WTC11 (cell line): Measurements from ENCODE around the gene SIGLEC12. TPM values are rescaled to one million over a fixed set of nuclear protein-coding genes. Genes with fewer than 3 reads are reported as not detected.

ENCODE experiments used
- ATAC-seq: fragments of 200-7000 bp; cut with Tn5 transposase; 2 replicates; pipeline ENCODE4 v1.10.0; 2021; ENCODE audit warnings: mild to moderate bottlenecking, moderate library complexity
- CTCF ChIA-PET: fragments of 300-600 bp; sonication (Branson Sonifier 250); formaldehyde crosslinking; loops from one replicate; lab custom pipeline; 2021; ENCODE audit warnings: antibody characterized with exemption; lab: Charles Lee
- POLR2A ChIA-PET: fragments of 350-600 bp; sonication (Branson Sonifier 250); formaldehyde crosslinking; loops from one replicate; lab custom pipeline; 2021; ENCODE audit warnings: antibody characterized with exemption; lab: Charles Lee
- DNase-seq: peaks from one replicate; pipeline ENCODE4 v3.0.0; 2021; ENCODE audit warnings: low spot score
- H3K27ac Mint-ChIP-seq: 2 replicates; pipeline ENCODE4 v1.8.0; 2021; ENCODE audit warnings: mixed read lengths
- H3K27me3 Mint-ChIP-seq: 2 replicates; pipeline ENCODE4 v1.8.0; 2021; ENCODE audit warnings: low read depth, mild to moderate bottlenecking, moderate library complexity, mixed read lengths
- H3K36me3 Mint-ChIP-seq: 2 replicates; pipeline ENCODE4 v1.8.0; 2021; ENCODE audit warnings: mixed read lengths
- H3K4me1 Mint-ChIP-seq: 2 replicates; pipeline ENCODE4 v1.8.0; 2022; ENCODE audit warnings: mixed read lengths
- H3K4me3 Mint-ChIP-seq: 2 replicates; pipeline ENCODE4 v1.8.0; 2021; ENCODE audit warnings: mild to moderate bottlenecking, moderate library complexity, mixed read lengths
- H3K9me3 Mint-ChIP-seq: 2 replicates; pipeline ENCODE4 v1.8.0; 2021; ENCODE audit warnings: mixed read lengths
- AR ChIP-seq: fragments of 250-450 bp; sonication (Bioruptor Pico); IDR thresholded peaks from 2 replicates; pipeline ENCODE4 v1.9.0; 2021; ENCODE audit warnings: mild to moderate bottlenecking
- CBFB ChIP-seq: sonication (generic); formaldehyde crosslinking; IDR thresholded peaks from 2 replicates; pipeline ENCODE4 v1.8.1; 2022; ENCODE audit warnings: mild to moderate bottlenecking, low read depth, missing genetic modification reagents
- E2F1 ChIP-seq: sonication (generic); formaldehyde crosslinking; IDR thresholded peaks from 2 replicates; pipeline ENCODE4 v1.8.0; 2022; ENCODE audit warnings: mild to moderate bottlenecking, missing genetic modification reagents
- GTF2I ChIP-seq: fragments of 250-450 bp; sonication (Bioruptor Pico); conservative IDR thresholded peaks from 2 replicates; pipeline ENCODE4 v1.4.0; 2021; ENCODE audit warnings: mild to moderate bottlenecking
- NFATC4 ChIP-seq: fragments of 250-450 bp; sonication (Bioruptor Pico); IDR thresholded peaks from 2 replicates; pipeline ENCODE4 v1.9.0; 2021; ENCODE audit warnings: mild to moderate bottlenecking
- PREB ChIP-seq: sonication (generic); formaldehyde crosslinking; IDR thresholded peaks from 2 replicates; pipeline ENCODE4 v1.8.1; 2022; ENCODE audit warnings: mild to moderate bottlenecking, missing genetic modification reagents, moderate library complexity, borderline replicate concordance
- RELA ChIP-seq: sonication (generic); formaldehyde crosslinking; IDR thresholded peaks from 2 replicates; pipeline ENCODE4 v1.8.1; 2022; ENCODE audit warnings: missing genetic modification reagents, mild to moderate bottlenecking, borderline replicate concordance
- SMAD3 ChIP-seq: sonication (generic); formaldehyde crosslinking; IDR thresholded peaks from 2 replicates; pipeline ENCODE4 v1.8.0; 2022; ENCODE audit warnings: missing genetic modification reagents, mild to moderate bottlenecking, borderline replicate concordance
- TCF7 ChIP-seq: sonication (generic); formaldehyde crosslinking; IDR thresholded peaks from 2 replicates; pipeline ENCODE4 v1.8.0; 2022; ENCODE audit warnings: mild to moderate bottlenecking, low read depth, missing genetic modification reagents, moderate library complexity
- ZBTB21 ChIP-seq: sonication (generic); formaldehyde crosslinking; IDR thresholded peaks from 2 replicates; pipeline ENCODE4 v1.8.1; 2023; ENCODE audit warnings: mild to moderate bottlenecking, missing genetic modification reagents, borderline replicate concordance
- ZMAT4 ChIP-seq: fragments of 250-450 bp; sonication (Bioruptor Pico); IDR thresholded peaks from 2 replicates; pipeline ENCODE4 v1.9.0; 2021; ENCODE audit warnings: mild to moderate bottlenecking
- ZNF263 ChIP-seq: sonication (generic); formaldehyde crosslinking; IDR thresholded peaks from 2 replicates; pipeline ENCODE4 v1.8.1; 2022; ENCODE audit warnings: low read depth, mild to moderate bottlenecking, moderate library complexity, missing genetic modification reagents
- ZNF512 ChIP-seq: sonication (generic); formaldehyde crosslinking; IDR thresholded peaks from 2 replicates; pipeline ENCODE4 v1.8.1; 2022; ENCODE audit warnings: missing genetic modification reagents, borderline replicate concordance
- total RNA-seq: library from RNA; stranded (reverse); gene quantifications from 3 replicates; pipeline ENCODE4 v1.2.3, GENCODE V29; 2021
- TF ChIP-seq, protein P1 (sequence below): sonication (generic); formaldehyde crosslinking; IDR thresholded peaks from 2 replicates; pipeline ENCODE4 v1.8.0; 2023; ENCODE audit warnings: missing genetic modification reagents, mild to moderate bottlenecking, borderline replicate concordance
- TF ChIP-seq, protein P2 (sequence below): sonication (generic); formaldehyde crosslinking; IDR thresholded peaks from 2 replicates; pipeline ENCODE4 v1.8.1; 2022; ENCODE audit warnings: mild to moderate bottlenecking, moderate library complexity, missing genetic modification reagents
- TF ChIP-seq, protein P3 (sequence below): fragments of 250-450 bp; sonication (Bioruptor Pico); IDR thresholded peaks from 2 replicates; pipeline ENCODE4 v1.8.0; 2021; ENCODE audit warnings: mild to moderate bottlenecking
- TF ChIP-seq, protein P4 (sequence below): sonication (generic); formaldehyde crosslinking; IDR thresholded peaks from 2 replicates; pipeline ENCODE4 v1.8.1; 2022; ENCODE audit warnings: low read depth, missing genetic modification reagents, borderline replicate concordance
- TF ChIP-seq, protein P5 (sequence below): fragments of 250-450 bp; sonication (Bioruptor Pico); IDR thresholded peaks from 2 replicates; pipeline ENCODE4 v1.9.0; 2021; ENCODE audit warnings: moderate library complexity, mild to moderate bottlenecking, inconsistent platforms, borderline replicate concordance

SIGLEC12 gene
- total RNA-seq, 1 experiment from 2014 or later = not detected

- TF ChIP-seq, protein P1, sequence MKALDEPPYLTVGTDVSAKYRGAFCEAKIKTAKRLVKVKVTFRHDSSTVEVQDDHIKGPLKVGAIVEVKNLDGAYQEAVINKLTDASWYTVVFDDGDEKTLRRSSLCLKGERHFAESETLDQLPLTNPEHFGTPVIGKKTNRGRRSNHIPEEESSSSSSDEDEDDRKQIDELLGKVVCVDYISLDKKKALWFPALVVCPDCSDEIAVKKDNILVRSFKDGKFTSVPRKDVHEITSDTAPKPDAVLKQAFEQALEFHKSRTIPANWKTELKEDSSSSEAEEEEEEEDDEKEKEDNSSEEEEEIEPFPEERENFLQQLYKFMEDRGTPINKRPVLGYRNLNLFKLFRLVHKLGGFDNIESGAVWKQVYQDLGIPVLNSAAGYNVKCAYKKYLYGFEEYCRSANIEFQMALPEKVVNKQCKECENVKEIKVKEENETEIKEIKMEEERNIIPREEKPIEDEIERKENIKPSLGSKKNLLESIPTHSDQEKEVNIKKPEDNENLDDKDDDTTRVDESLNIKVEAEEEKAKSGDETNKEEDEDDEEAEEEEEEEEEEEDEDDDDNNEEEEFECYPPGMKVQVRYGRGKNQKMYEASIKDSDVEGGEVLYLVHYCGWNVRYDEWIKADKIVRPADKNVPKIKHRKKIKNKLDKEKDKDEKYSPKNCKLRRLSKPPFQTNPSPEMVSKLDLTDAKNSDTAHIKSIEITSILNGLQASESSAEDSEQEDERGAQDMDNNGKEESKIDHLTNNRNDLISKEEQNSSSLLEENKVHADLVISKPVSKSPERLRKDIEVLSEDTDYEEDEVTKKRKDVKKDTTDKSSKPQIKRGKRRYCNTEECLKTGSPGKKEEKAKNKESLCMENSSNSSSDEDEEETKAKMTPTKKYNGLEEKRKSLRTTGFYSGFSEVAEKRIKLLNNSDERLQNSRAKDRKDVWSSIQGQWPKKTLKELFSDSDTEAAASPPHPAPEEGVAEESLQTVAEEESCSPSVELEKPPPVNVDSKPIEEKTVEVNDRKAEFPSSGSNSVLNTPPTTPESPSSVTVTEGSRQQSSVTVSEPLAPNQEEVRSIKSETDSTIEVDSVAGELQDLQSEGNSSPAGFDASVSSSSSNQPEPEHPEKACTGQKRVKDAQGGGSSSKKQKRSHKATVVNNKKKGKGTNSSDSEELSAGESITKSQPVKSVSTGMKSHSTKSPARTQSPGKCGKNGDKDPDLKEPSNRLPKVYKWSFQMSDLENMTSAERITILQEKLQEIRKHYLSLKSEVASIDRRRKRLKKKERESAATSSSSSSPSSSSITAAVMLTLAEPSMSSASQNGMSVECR (CRISPR knock-in tag) = no peak
- TF ChIP-seq, protein P2, sequence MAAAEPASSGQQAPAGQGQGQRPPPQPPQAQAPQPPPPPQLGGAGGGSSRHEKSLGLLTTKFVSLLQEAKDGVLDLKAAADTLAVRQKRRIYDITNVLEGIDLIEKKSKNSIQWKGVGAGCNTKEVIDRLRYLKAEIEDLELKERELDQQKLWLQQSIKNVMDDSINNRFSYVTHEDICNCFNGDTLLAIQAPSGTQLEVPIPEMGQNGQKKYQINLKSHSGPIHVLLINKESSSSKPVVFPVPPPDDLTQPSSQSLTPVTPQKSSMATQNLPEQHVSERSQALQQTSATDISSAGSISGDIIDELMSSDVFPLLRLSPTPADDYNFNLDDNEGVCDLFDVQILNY = no peak
These were observed 29.0 kb upstream of the SIGLEC12 start (continued) for GRCh38 chr19:51530616-51531015.

GRCh38 chr19:51529301-51529700, 27.7 kb upstream of the SIGLEC12 start:
- peaks cover 46% of the 10 kb centered on the region for H3K27me3 Mint-ChIP-seq
- no peak overlapping the region for H3K4me3 Mint-ChIP-seq
- ChIA-PET POLR2A (no interaction called here), CTCF (interaction anchor here (0.6 kb wide), 1 partner anchor 1258 kb away, joined by 7 read pairs; no protein-coding TSS in a partner anchor)
- no peak overlapping the region for H3K27ac Mint-ChIP-seq
- H3K4me1 Mint-ChIP-seq = peaks cover 9% of the 10 kb centered on the region
- TF ChIP-seq ZBTB21 (CRISPR knock-in tag) (no peak), AR (CRISPR knock-in tag) (no peak), PREB (CRISPR knock-in tag) (no peak), RELA (CRISPR knock-in tag) (no peak), ZNF512 (CRISPR knock-in tag) (no peak), ZNF263 (no peak), TCF7 (no peak), ZMAT4 (CRISPR knock-in tag) (no peak), NFATC4 (no peak), GTF2I (CRISPR knock-in tag) (no peak), SMAD3 (no peak), E2F1 (CRISPR knock-in tag) (no peak), CBFB (CRISPR knock-in tag) (no peak)
- TF ChIP-seq, protein P3, sequence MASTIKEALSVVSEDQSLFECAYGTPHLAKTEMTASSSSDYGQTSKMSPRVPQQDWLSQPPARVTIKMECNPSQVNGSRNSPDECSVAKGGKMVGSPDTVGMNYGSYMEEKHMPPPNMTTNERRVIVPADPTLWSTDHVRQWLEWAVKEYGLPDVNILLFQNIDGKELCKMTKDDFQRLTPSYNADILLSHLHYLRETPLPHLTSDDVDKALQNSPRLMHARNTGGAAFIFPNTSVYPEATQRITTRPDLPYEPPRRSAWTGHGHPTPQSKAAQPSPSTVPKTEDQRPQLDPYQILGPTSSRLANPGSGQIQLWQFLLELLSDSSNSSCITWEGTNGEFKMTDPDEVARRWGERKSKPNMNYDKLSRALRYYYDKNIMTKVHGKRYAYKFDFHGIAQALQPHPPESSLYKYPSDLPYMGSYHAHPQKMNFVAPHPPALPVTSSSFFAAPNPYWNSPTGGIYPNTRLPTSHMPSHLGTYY (CRISPR knock-in tag) = no peak
- TF ChIP-seq, protein P4, sequence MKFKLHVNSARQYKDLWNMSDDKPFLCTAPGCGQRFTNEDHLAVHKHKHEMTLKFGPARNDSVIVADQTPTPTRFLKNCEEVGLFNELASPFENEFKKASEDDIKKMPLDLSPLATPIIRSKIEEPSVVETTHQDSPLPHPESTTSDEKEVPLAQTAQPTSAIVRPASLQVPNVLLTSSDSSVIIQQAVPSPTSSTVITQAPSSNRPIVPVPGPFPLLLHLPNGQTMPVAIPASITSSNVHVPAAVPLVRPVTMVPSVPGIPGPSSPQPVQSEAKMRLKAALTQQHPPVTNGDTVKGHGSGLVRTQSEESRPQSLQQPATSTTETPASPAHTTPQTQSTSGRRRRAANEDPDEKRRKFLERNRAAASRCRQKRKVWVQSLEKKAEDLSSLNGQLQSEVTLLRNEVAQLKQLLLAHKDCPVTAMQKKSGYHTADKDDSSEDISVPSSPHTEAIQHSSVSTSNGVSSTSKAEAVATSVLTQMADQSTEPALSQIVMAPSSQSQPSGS (CRISPR knock-in tag) = no peak
- TF ChIP-seq, protein P5, sequence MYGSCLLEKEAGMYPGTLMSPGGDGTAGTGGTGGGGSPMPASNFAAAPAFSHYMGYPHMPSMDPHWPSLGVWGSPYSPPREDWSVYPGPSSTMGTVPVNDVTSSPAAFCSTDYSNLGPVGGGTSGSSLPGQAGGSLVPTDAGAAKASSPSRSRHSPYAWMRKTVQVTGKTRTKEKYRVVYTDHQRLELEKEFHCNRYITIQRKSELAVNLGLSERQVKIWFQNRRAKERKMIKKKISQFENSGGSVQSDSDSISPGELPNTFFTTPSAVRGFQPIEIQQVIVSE = no peak
- no peak for DNase-seq
- no peak for ATAC-seq
- H3K9me3 Mint-ChIP-seq = peaks cover 3% of the 10 kb centered on the region; the same call in 1 of the 2 replicates
- no peaks in the 10 kb centered on the region for H3K36me3 Mint-ChIP-seq
